Transverse colon (tissue), 4 donors: ENCODE data around the gene TTC28. TPM values are rescaled to one million over a fixed set of nuclear protein-coding genes. Genes with fewer than 3 reads are reported as not detected.

Source experiments
- DNase-seq: peaks from one replicate; pipeline ENCODE4 v3.0.0-alpha.2; 2019
- H3K27ac ChIP-seq, 4 donors: fragments of 200-600 bp; sonication (generic); 2 replicates each; pipeline ENCODE4 v1.5.1; 2016 to 2018; ENCODE audit warnings: inconsistent platforms in 4 of 4
- H3K27me3 ChIP-seq: fragments of 200-600 bp; sonication (generic); 2 replicates; pipeline ENCODE4 v1.5.1; 2017; ENCODE audit warnings: inconsistent platforms
- H3K36me3 ChIP-seq, 4 donors: fragments of 200-600 bp; sonication (generic); 2 replicates each; pipeline ENCODE4 v1.5.1; 2017 to 2019; ENCODE audit warnings: inconsistent platforms in 4 of 4
- H3K4me1 ChIP-seq, 4 donors: fragments of 200-600 bp; sonication (generic); 2 replicates each; pipeline ENCODE4 v1.5.1; 2017 to 2020; ENCODE audit warnings: inconsistent platforms in 4 of 4
- H3K4me3 ChIP-seq, 4 donors: fragments of 200-600 bp; sonication (generic); 1 replicate in 1 of 4; 2 replicates in 3 of 4; pipeline versions ENCODE4 v1.5.1 to v1.6.1; 2017 to 2019; ENCODE audit warnings: inconsistent platforms in 4 of 4
- H3K9me3 ChIP-seq, 2 donors: fragments of 200-600 bp; sonication (generic); 2 replicates each; pipeline ENCODE4 v1.5.1; 2017 to 2019; ENCODE audit warnings: inconsistent platforms in 2 of 2
- CTCF ChIP-seq, 5 experiments: fragments of 200-600 bp in 3 of 5; fragments of 450-650 bp in 2 of 5; sonication (generic) in 3 of 5; IDR thresholded peaks; 1 replicate in 2 of 5; 2 replicates in 3 of 5; pipeline ENCODE4 v1.5.1; 2016 to 2017; ENCODE audit warnings: antibody characterized with exemption in 5 of 5, inconsistent platforms in 3 of 5, mild to moderate bottlenecking in 2 of 5, moderate library complexity in 1 of 5
- EP300 ChIP-seq: sonication (generic); formaldehyde crosslinking; IDR thresholded peaks from one replicate; pipeline ENCODE4 v1.6.1; 2017; ENCODE audit warnings: antibody characterized with exemption, low read depth
- POLR2A ChIP-seq: fragments of 450-650 bp; IDR thresholded peaks from one replicate; pipeline ENCODE4 v1.6.1; 2016; ENCODE audit warnings: antibody characterized with exemption, mild to moderate bottlenecking, moderate library complexity
- POLR2AphosphoS5 ChIP-seq, 3 donors: sonication (generic); formaldehyde crosslinking; IDR thresholded peaks; one replicate each; pipeline ENCODE4 v1.6.1; 2016; ENCODE audit warnings: antibody characterized with exemption in 3 of 3
- WGBS, 2 donors: methylation state at CpG; one replicate each; pipeline ENCODE4 v1.1.5; 2018; ENCODE audit warnings: low coverage in 1 of 2; 5-methylcytosine and 5-hydroxymethylcytosine counted together
- in situ Hi-C, 4 donors: fragments of 200-750 bp; cut with MboI; loops; one replicate each; pipeline versions ENCODE4 v1.15.0 to v1.15.1; 2017; ENCODE audit warnings: low sequenced_read_pairs in 3 of 4, low pct_ligation_motif_present in 1 of 4, low pct_unique_long_range_greater_than_20kb in 1 of 4
- intact Hi-C: fragments of 100-400 bp; cut with DNase I; formaldehyde crosslinking; loops from one replicate; pipeline ENCODE4 v1.15.1; 2023; ENCODE audit warnings: low total_unique reads
- total RNA-seq, 4 donors: library from RNA; depleted of rRNA; stranded (reverse); fragments of >200 nt; gene quantifications; one replicate each; pipeline ENCODE4 v1.1.0, GENCODE V29; 2016

Gene TTC28
- total RNA-seq, 4 donors from 2014 or later, result 7.6 to 84.2 (median 12.4) TPM

- 94% methylated on average over 3 of the region's 3 CpGs; no CpG with 5 or more reads in 1 of the 2 donors for WGBS, 2 donors
- Histone ChIP-seq H3K4me1 (peaks cover 0 to 27% (median 8%) of the 10 kb centered on the region in 4 donors), H3K4me3 (no peak overlapping the region), H3K27ac (no peak overlapping the region), H3K36me3 (no peaks in the 10 kb centered on the region), H3K9me3 (no peaks in the 10 kb centered on the region), H3K27me3 (no peaks in the 10 kb centered on the region)
- no peak for TF ChIP-seq CTCF (IDR thresholded peaks at IDR 0.05)
- TF ChIP-seq POLR2A, result no peak
- TF ChIP-seq POLR2AphosphoS5 (IDR thresholded peaks at IDR 0.05), result no peak
- no peak for TF ChIP-seq EP300
- in situ Hi-C loops, result no loop called here
- intact Hi-C loops, result no loop called here
- DNase-seq, result no peak
Measured at GRCh38 chr22:28137036-28137435, 542.6 kb downstream of the TTC28 start.

GRCh38 chr22:28132466-28132865 is 547.2 kb downstream of the TTC28 start:
- TF ChIP-seq CTCF (IDR thresholded peaks at IDR 0.05) (no peak), EP300 (no peak), POLR2A (no peak), POLR2AphosphoS5 (IDR thresholded peaks at IDR 0.05) (no peak)
- intact Hi-C loops, result no loop called here
- DNase-seq, result no peak

GRCh38 chr22:28129319-28129962 is 550.2 kb downstream of the TTC28 start:
- no peak for DNase-seq
- no peak overlapping the region for H3K27ac ChIP-seq
- H3K4me3 ChIP-seq, result no peak overlapping the region
- in situ Hi-C loops, result no loop called here
- H3K9me3 ChIP-seq, result no peaks in the 10 kb centered on the region
- no peak for TF ChIP-seq CTCF (IDR thresholded peaks at IDR 0.05)
- TF ChIP-seq POLR2AphosphoS5 (IDR thresholded peaks at IDR 0.05), result no peak
- TF ChIP-seq EP300, result no peak
- no peak for TF ChIP-seq POLR2A
- H3K4me1 ChIP-seq, result no peaks in the 10 kb centered on the region
- intact Hi-C loops, result no loop called here
- no peaks in the 10 kb centered on the region for H3K36me3 ChIP-seq
- 79 to 90% methylated on average over 3 to 7 of the region's 7 CpGs for WGBS, 2 donors
- H3K27me3 ChIP-seq, result no peaks in the 10 kb centered on the region

More at GRCh38 chr22:28132466-28132865, 547.2 kb downstream of the TTC28 start:
- in situ Hi-C loops, result no loop called here
- no peak overlapping the region for H3K4me3 ChIP-seq
- 73 to 90% methylated on average over 2 of the region's 2 CpGs for WGBS, 2 donors
- no peaks in the 10 kb centered on the region for H3K36me3 ChIP-seq
- H3K27ac ChIP-seq, result no peak overlapping the region
- H3K27me3 ChIP-seq, result no peaks in the 10 kb centered on the region
- no peaks in the 10 kb centered on the region for H3K4me1 ChIP-seq
- H3K9me3 ChIP-seq, result no peaks in the 10 kb centered on the region

- Histone ChIP-seq H3K4me1 (no peaks in the 10 kb centered on the region), H3K27ac (no peak overlapping the region), H3K4me3 (no peak overlapping the region), H3K27me3 (no peaks in the 10 kb centered on the region), H3K9me3 (no peaks in the 10 kb centered on the region), H3K36me3 (no peaks in the 10 kb centered on the region)
- in situ Hi-C loops, result no loop called here
- 84 to 85% methylated on average over 4 of the region's 4 CpGs for WGBS, 2 donors
- no peak for DNase-seq
- intact Hi-C loops, result no loop called here
- TF ChIP-seq CTCF (IDR thresholded peaks at IDR 0.05) (no peak), POLR2AphosphoS5 (IDR thresholded peaks at IDR 0.05) (no peak), POLR2A (no peak), EP300 (no peak)
Measured at GRCh38 chr22:28128827-28129226, 550.8 kb downstream of the TTC28 start.
